MM.1S (cell line): ENCODE results near the gene IRGQ.

Experiments
- DNase-seq: peaks from one replicate; pipeline ENCODE4 v3.0.0-alpha.2; 2015
- H2AFZ ChIP-seq: fragments of 300-600 bp; sonication (generic); 2 replicates; pipeline ENCODE4 v1.6.0; 2016; ENCODE audit warnings: antibody characterized with exemption, low read length
- H3F3A ChIP-seq: fragments of 300-600 bp; sonication (generic); 2 replicates; pipeline ENCODE4 v1.6.1; 2016; ENCODE audit warnings: mild to moderate bottlenecking, antibody characterized with exemption, low read length, moderate library complexity, mixed read lengths; ENCODE audit not compliant: insufficient read depth
- H3K27ac ChIP-seq: fragments of 300-600 bp; sonication (generic); 2 replicates; pipeline ENCODE4 v1.5.1; 2016; ENCODE audit warnings: mild to moderate bottlenecking, low read length
- H3K27me3 ChIP-seq: fragments of 300-600 bp; sonication (generic); replicated peaks from 2 replicates; pipeline ENCODE4 v1.6.0; 2016; ENCODE audit warnings: low read length; ENCODE audit not compliant: insufficient read depth
- H3K36me3 ChIP-seq: fragments of 300-600 bp; sonication (generic); replicated peaks from 2 replicates; pipeline ENCODE4 v1.6.1; 2016; ENCODE audit warnings: mild to moderate bottlenecking, low read length, mixed read lengths; ENCODE audit not compliant: insufficient read depth
- H3K4me1 ChIP-seq: fragments of 300-600 bp; sonication (generic); 2 replicates; pipeline ENCODE4 v1.6.1; 2016; ENCODE audit warnings: low read length, mixed read lengths
- H3K4me2 ChIP-seq: fragments of 300-600 bp; sonication (generic); 2 replicates; pipeline ENCODE4 v1.6.0; 2016; ENCODE audit warnings: low read depth, low read length
- H3K4me3 ChIP-seq: fragments of 300-600 bp; sonication (generic); 2 replicates; pipeline ENCODE4 v1.5.1; 2016; ENCODE audit warnings: low read length, mixed read lengths
- H3K79me2 ChIP-seq: fragments of 300-600 bp; sonication (generic); 2 replicates; pipeline ENCODE4 v1.6.1; 2016; ENCODE audit warnings: mixed run types, low read length, mixed read lengths
- H3K9ac ChIP-seq: fragments of 300-600 bp; sonication (generic); 2 replicates; pipeline ENCODE4 v1.6.1; 2016; ENCODE audit warnings: low read length, mixed read lengths
- H3K9me2 ChIP-seq: fragments of 300-600 bp; sonication (generic); replicated peaks from 2 replicates; pipeline ENCODE4 v1.6.1; 2016; ENCODE audit warnings: mild to moderate bottlenecking, low read length, mixed read lengths; ENCODE audit not compliant: insufficient read depth
- H3K9me3 ChIP-seq: fragments of 300-600 bp; sonication (generic); replicated peaks from 2 replicates; pipeline ENCODE4 v1.6.1; 2016; ENCODE audit warnings: mild to moderate bottlenecking, low read length, mixed read lengths; ENCODE audit not compliant: insufficient read depth
- H4K20me1 ChIP-seq: fragments of 300-600 bp; sonication (generic); 2 replicates; pipeline ENCODE4 v1.6.1; 2016; ENCODE audit warnings: mild to moderate bottlenecking, low read length, moderate library complexity, mixed read lengths; ENCODE audit not compliant: insufficient read depth
- EZH2 ChIP-seq: fragments of 300-600 bp; sonication (generic); optimal IDR thresholded peaks from 2 replicates; pipeline ENCODE3; 2017; ENCODE audit warnings: low read depth, mild to moderate bottlenecking, antibody characterized with exemption, low read length, mixed read lengths
- EZH2phosphoT487 ChIP-seq: fragments of 300-600 bp; sonication (generic); IDR thresholded peaks from 2 replicates; pipeline ENCODE4 v1.6.1; 2018; ENCODE audit warnings: antibody characterized with exemption, low read length
- TF ChIP-seq, protein P1 (sequence below): fragments of 300-600 bp; sonication (generic); IDR thresholded peaks from 2 replicates; pipeline ENCODE4 v1.5.1; 2016; ENCODE audit warnings: antibody characterized with exemption, low read length, mixed read lengths

The IRGQ gene

DNA sequence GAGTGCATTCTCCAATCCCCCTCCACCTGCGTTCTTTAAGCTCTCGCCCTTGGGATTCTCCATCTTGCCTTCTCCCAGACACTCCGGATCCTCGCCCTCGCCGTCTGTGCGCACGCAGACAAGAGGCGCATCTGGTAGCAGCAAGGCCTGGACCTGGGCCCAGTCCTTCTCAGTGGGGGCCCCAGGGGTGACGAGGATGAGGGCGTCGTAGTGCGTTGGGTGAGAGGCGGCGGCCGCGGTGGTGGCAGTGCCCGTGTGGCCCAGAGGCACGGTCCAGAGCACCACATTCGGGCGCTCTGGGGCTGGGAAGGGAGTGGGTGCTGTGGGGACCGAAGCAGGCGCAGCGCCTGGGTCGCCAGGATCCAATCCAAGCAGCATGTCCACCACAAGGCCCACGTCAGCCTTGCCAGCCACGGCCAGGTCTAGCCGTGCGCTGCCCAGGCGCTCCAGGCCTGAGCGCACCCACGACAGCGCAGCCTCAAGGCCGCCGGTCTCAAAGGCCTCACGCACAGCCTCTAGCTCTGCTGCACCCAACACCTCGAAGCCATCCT lies 3.1 kb downstream of the IRGQ start:
- Histone ChIP-seq H3K9ac (no peak overlapping the region), H3K79me2 (peaks cover 39% of the 10 kb centered on the region), H3K4me2 (no peak overlapping the region), H3K27ac (no peak overlapping the region), H3K4me1 (peaks cover 7% of the 10 kb centered on the region), H2AFZ (no peak overlapping the region), H3K9me2 (no peaks in the 10 kb centered on the region), H3K9me3 (no peaks in the 10 kb centered on the region), H3K27me3 (no peaks in the 10 kb centered on the region), H3K4me3 (no peak overlapping the region), H4K20me1 (no peaks in the 10 kb centered on the region), H3F3A (peaks cover 7% of the 10 kb centered on the region; the same call in 1 of the 2 replicates), H3K36me3 (peaks cover 2% of the 10 kb centered on the region; the same call in 1 of the 2 replicates)
- TF ChIP-seq EZH2phosphoT487 (no peak), EZH2 (no peak)
- TF ChIP-seq, protein P1, sequence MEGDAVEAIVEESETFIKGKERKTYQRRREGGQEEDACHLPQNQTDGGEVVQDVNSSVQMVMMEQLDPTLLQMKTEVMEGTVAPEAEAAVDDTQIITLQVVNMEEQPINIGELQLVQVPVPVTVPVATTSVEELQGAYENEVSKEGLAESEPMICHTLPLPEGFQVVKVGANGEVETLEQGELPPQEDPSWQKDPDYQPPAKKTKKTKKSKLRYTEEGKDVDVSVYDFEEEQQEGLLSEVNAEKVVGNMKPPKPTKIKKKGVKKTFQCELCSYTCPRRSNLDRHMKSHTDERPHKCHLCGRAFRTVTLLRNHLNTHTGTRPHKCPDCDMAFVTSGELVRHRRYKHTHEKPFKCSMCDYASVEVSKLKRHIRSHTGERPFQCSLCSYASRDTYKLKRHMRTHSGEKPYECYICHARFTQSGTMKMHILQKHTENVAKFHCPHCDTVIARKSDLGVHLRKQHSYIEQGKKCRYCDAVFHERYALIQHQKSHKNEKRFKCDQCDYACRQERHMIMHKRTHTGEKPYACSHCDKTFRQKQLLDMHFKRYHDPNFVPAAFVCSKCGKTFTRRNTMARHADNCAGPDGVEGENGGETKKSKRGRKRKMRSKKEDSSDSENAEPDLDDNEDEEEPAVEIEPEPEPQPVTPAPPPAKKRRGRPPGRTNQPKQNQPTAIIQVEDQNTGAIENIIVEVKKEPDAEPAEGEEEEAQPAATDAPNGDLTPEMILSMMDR = no peak
- no peak for DNase-seq

DNA sequence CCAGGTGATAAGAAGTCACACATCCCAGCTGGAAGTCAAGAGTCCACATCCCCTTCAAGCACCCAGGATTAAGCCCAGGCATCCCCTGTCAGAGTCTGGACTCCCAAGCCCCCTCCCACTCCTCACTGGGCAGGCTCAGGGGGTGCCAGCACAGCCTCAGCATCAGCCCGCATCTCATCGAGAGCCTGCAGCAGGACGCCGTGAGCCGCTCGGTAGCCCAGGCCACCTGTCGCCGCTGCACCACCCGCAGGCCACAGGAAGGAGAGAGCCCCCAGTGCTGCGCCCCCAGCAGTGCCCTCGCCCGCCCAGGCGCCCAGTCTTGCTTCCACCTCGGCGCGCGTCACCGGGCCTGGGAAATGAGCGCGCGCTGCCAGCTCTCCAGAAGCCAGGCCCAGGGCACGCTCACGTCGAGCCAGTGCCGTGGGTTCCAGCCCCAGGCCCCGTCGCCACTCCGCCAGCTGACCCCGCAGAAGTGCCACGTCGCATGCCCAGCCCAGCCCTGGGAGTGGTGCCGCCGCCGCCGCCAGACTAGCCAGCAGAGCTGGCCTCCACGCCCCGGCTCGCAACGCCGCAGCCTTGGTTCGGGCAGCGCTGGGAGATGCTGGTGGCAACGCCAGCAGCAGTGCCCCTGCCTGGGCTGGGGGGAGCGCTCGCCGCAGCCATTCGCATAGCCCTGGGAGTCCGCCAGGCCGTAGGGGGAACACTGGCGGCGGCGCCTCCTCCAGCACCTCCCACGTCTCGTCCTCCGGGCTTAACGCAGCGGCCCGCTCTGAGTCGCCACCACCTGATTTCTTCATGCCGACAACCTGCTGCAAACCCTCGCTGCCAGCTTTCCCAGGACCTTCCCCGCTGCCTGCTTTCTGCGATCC lies 3.8 kb downstream of the IRGQ start:
- Histone ChIP-seq H3K79me2 (peaks cover 32% of the 10 kb centered on the region), H3K4me1 (no peaks in the 10 kb centered on the region), H3K9ac (no peak overlapping the region), H3K36me3 (peaks cover 2% of the 10 kb centered on the region; the same call in 1 of the 2 replicates), H3F3A (peaks cover 7% of the 10 kb centered on the region; the same call in 1 of the 2 replicates), H3K9me2 (no peaks in the 10 kb centered on the region), H4K20me1 (no peaks in the 10 kb centered on the region), H3K27me3 (no peaks in the 10 kb centered on the region), H3K4me3 (no peak overlapping the region), H3K9me3 (no peaks in the 10 kb centered on the region), H3K4me2 (no peak overlapping the region), H2AFZ (no peak overlapping the region), H3K27ac (no peak overlapping the region)
- TF ChIP-seq EZH2 = no peak
- TF ChIP-seq EZH2phosphoT487 = no peak
- TF ChIP-seq, protein P1 = no peak
- DNase-seq = no peak

DNA sequence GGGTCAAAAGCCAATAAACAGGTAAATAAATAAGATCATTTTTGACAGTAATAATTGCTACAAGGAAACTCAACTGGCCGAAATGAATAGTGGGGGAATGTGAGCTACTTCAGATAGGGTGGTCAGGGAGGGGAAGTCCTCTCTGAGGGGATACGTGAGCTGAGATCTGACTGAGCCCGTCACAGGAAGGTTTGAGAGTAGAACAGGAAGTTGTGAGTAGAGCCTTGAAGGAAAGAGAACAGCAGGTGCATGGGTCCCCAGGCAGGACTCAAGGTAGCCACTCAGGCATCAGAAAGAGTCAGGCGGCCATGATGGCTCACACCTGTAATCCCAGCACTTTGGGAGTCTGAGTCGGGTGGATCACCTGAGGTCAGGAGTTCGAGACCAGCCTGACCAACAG lies 6.3 kb downstream of the IRGQ start:
- Histone ChIP-seq H3K27ac (no peak overlapping the region), H2AFZ (no peak overlapping the region), H3K9me2 (no peaks in the 10 kb centered on the region), H3K27me3 (no peaks in the 10 kb centered on the region), H3K4me3 (no peak overlapping the region), H4K20me1 (no peaks in the 10 kb centered on the region), H3K9ac (no peak overlapping the region), H3K9me3 (no peaks in the 10 kb centered on the region), H3K36me3 (peaks cover 2% of the 10 kb centered on the region; the same call in 1 of the 2 replicates), H3F3A (no peaks in the 10 kb centered on the region), H3K4me1 (no peaks in the 10 kb centered on the region), H3K4me2 (no peak overlapping the region), H3K79me2 (peaks cover 15% of the 10 kb centered on the region)
- no peak for DNase-seq
- TF ChIP-seq EZH2 = no peak
- TF ChIP-seq, protein P1 = no peak
- no peak for TF ChIP-seq EZH2phosphoT487
